H9 (cell line): ENCODE data around the gene HAGH. TPM values are rescaled to one million over a fixed set of nuclear protein-coding genes. Genes with fewer than 3 reads are reported as not detected.

Experiments used
- DNase-seq: peaks from one replicate; pipeline ENCODE4 v3.0.0-alpha.2; 2017
- H2AFZ ChIP-seq: one replicate; pipeline ENCODE4 v1.6.1; 2013; ENCODE audit warnings: mild to moderate bottlenecking, low read length, control low read depth, moderate library complexity
- H2AK5ac ChIP-seq: 2 replicates; pipeline ENCODE4 v1.6.1; 2013; ENCODE audit warnings: low read length, control low read depth, mixed read lengths; ENCODE audit not compliant: insufficient read length
- H2BK120ac ChIP-seq: one replicate; pipeline ENCODE4 v1.6.1; 2013; ENCODE audit warnings: low read depth, mild to moderate bottlenecking, low read length, control low read depth, inconsistent platforms; ENCODE audit not compliant: poor library complexity, severe bottlenecking
- H2BK12ac ChIP-seq: 2 replicates; pipeline ENCODE4 v1.6.1; 2013; ENCODE audit warnings: low read length, control low read depth, mixed read lengths, low read depth; ENCODE audit not compliant: insufficient read length
- H2BK15ac ChIP-seq: 2 replicates; pipeline ENCODE4 v1.6.1; 2013; ENCODE audit warnings: low read depth, low read length, control low read depth
- H2BK20ac ChIP-seq: one replicate; pipeline ENCODE4 v1.6.1; 2013; ENCODE audit warnings: low read depth, mild to moderate bottlenecking, low read length, control low read depth, inconsistent platforms; ENCODE audit not compliant: poor library complexity, severe bottlenecking
- H2BK5ac ChIP-seq: 2 replicates; pipeline ENCODE4 v1.6.1; 2013; ENCODE audit warnings: low read length, control low read depth, mixed read lengths; ENCODE audit not compliant: insufficient read length
- H3K14ac ChIP-seq: 2 replicates; pipeline ENCODE4 v1.6.1; 2013; ENCODE audit warnings: low read length, control low read depth; ENCODE audit not compliant: insufficient read depth
- H3K18ac ChIP-seq: 2 replicates; pipeline ENCODE4 v1.6.1; 2013; ENCODE audit warnings: low read depth, mild to moderate bottlenecking, mixed read lengths, low read length, control low read depth; ENCODE audit not compliant: insufficient read length
- H3K23ac ChIP-seq: 2 replicates; pipeline ENCODE4 v1.6.1; 2013; ENCODE audit warnings: low read length, control low read depth, mixed read lengths, low read depth; ENCODE audit not compliant: insufficient read length
- H3K23me2 ChIP-seq: 2 replicates; pipeline ENCODE4 v1.6.1; 2013; ENCODE audit warnings: low read depth, mild to moderate bottlenecking, mixed read lengths, low read length, control low read depth; ENCODE audit not compliant: insufficient read length, poor library complexity, severe bottlenecking
- H3K27ac ChIP-seq: 2 replicates; pipeline ENCODE4 v1.5.1; 2013; ENCODE audit warnings: low read length, control low read depth, mixed read lengths, low read depth; ENCODE audit not compliant: insufficient read length
- H3K27me3 ChIP-seq: 2 replicates; pipeline ENCODE4 v1.6.1; 2013; ENCODE audit warnings: low read length, control low read depth, inconsistent platforms; ENCODE audit not compliant: insufficient read depth
- H3K4ac ChIP-seq: 2 replicates; pipeline ENCODE4 v1.6.1; 2013; ENCODE audit warnings: low read depth, mild to moderate bottlenecking, control low read depth, inconsistent platforms, low read length, moderate library complexity
- H3K4me1 ChIP-seq: 2 replicates; pipeline ENCODE4 v1.6.1; 2013; ENCODE audit warnings: low read length, control low read depth, inconsistent platforms; ENCODE audit not compliant: insufficient read depth
- H3K4me2 ChIP-seq: 2 replicates; pipeline ENCODE4 v1.6.1; 2013; ENCODE audit warnings: low read length, control low read depth, mixed read lengths; ENCODE audit not compliant: insufficient read length, insufficient read depth
- H3K56ac ChIP-seq: 2 replicates; pipeline ENCODE4 v1.6.1; 2013; ENCODE audit warnings: low read depth, mild to moderate bottlenecking, mixed read lengths, low read length, control low read depth; ENCODE audit not compliant: insufficient read length
- H3K79me1 ChIP-seq: 2 replicates; pipeline ENCODE4 v1.6.1; 2013; ENCODE audit warnings: low read depth, mild to moderate bottlenecking, moderate library complexity, low read length, control low read depth, inconsistent platforms; ENCODE audit not compliant: insufficient read depth, poor library complexity, severe bottlenecking
- H3K79me2 ChIP-seq: 2 replicates; pipeline ENCODE4 v1.6.1; 2013; ENCODE audit warnings: low read length, control low read depth, inconsistent platforms; ENCODE audit not compliant: insufficient read depth
- H3K9ac ChIP-seq: 2 replicates; pipeline ENCODE4 v1.6.1; 2013; ENCODE audit warnings: low read length, control low read depth, mixed read lengths; ENCODE audit not compliant: insufficient read length; ENCODE audit errors: extremely low read depth
- H3K9me3 ChIP-seq: one replicate; pipeline ENCODE4 v1.6.1; 2013; ENCODE audit warnings: low read depth, low read length, inconsistent platforms; ENCODE audit not compliant: control insufficient read depth
- H3T11ph ChIP-seq: one replicate; pipeline ENCODE4 v1.6.1; 2013; ENCODE audit warnings: mild to moderate bottlenecking, low read length, control low read depth, inconsistent platforms
- H4K20me1 ChIP-seq: one replicate; pipeline ENCODE4 v1.6.1; 2013; ENCODE audit not compliant: control insufficient read depth, insufficient read length, insufficient read depth
- H4K5ac ChIP-seq: 2 replicates; pipeline ENCODE4 v1.6.1; 2013; ENCODE audit warnings: low read depth, mild to moderate bottlenecking, mixed read lengths, low read length, control low read depth; ENCODE audit not compliant: insufficient read length
- H4K8ac ChIP-seq: replicated peaks from 2 replicates; pipeline ENCODE4 v1.6.1; 2013; ENCODE audit warnings: low read length, control low read depth, mixed read lengths, low read depth; ENCODE audit not compliant: insufficient read length
- H4K91ac ChIP-seq: 2 replicates; pipeline ENCODE4 v1.6.1; 2013; ENCODE audit warnings: low read depth, mild to moderate bottlenecking, moderate library complexity, mixed read lengths, low read length, control low read depth; ENCODE audit not compliant: insufficient read length
- H3K27ac Mint-ChIP-seq, 3 experiments: 2 replicates in 2 of 3; 3 replicates in 1 of 3; pipeline ENCODE4 v1.8.0; 2020 to 2021; ENCODE audit warnings: mixed read lengths in 3 of 3, mild to moderate bottlenecking in 1 of 3, moderate library complexity in 1 of 3
- H3K27me3 Mint-ChIP-seq: 2 replicates; pipeline ENCODE4 v1.8.0; 2021; ENCODE audit warnings: low read depth, mild to moderate bottlenecking, moderate library complexity, mixed read lengths
- H3K36me3 Mint-ChIP-seq, 3 experiments: 2 replicates in 2 of 3; 3 replicates in 1 of 3; pipeline ENCODE4 v1.8.0; 2020 to 2021; ENCODE audit warnings: low read depth in 3 of 3, mixed read lengths in 3 of 3; ENCODE audit not compliant: insufficient read depth in 1 of 3
- H3K4me1 Mint-ChIP-seq, 2 experiments: 2 replicates each; pipeline ENCODE4 v1.8.0; 2020; ENCODE audit warnings: mixed read lengths in 2 of 2
- H3K4me3 Mint-ChIP-seq, 2 experiments: 2 replicates in 1 of 2; 3 replicates in 1 of 2; pipeline ENCODE4 v1.8.0; 2020 to 2021; ENCODE audit warnings: mild to moderate bottlenecking in 2 of 2, mixed read lengths in 2 of 2, moderate library complexity in 1 of 2
- H3K9me3 Mint-ChIP-seq, 2 experiments: 2 replicates in 1 of 2; 3 replicates in 1 of 2; pipeline ENCODE4 v1.8.0; 2020; ENCODE audit warnings: mild to moderate bottlenecking in 2 of 2, mixed read lengths in 2 of 2, moderate library complexity in 1 of 2
- CTCF ChIP-seq: fragments of 200-600 bp; sonication (generic); conservative IDR thresholded peaks from 3 replicates; pipeline ENCODE4 v1.8.0; 2021; ENCODE audit warnings: antibody characterized with exemption, mild to moderate bottlenecking
- WGBS: extraction: QIAGEN DNeasy Blood & Tissue Kit; methylation state at CpG from one replicate; pipeline ENCODE4 v1.1.7; 2013; ENCODE audit warnings: missing lambda C conversion rate, low lambda C conversion rate, mixed read lengths; ENCODE audit not compliant: insufficient read length; ENCODE audit errors: extremely low coverage; 5-methylcytosine and 5-hydroxymethylcytosine counted together
- total RNA-seq: library from RNA; stranded (reverse); gene quantifications from 2 replicates; pipeline ENCODE4 v1.2.1, GENCODE V29; 2021

HAGH gene
- total RNA-seq, 1 experiment from 2014 or later = 30.0 TPM

- Histone ChIP-seq H3K23me2 (no peaks in the 10 kb centered on the region), H2BK20ac (no peak overlapping the region), H3T11ph (no peak overlapping the region), H3K27ac (no peak overlapping the region), H2AFZ (no peak overlapping the region), H4K20me1 (no peaks in the 10 kb centered on the region), H3K9ac (no peak overlapping the region), H3K79me1 (peaks cover 2% of the 10 kb centered on the region), H2AK5ac (no peak overlapping the region), H4K91ac (no peak overlapping the region), H3K18ac (no peak overlapping the region), H3K4me2 (no peak overlapping the region), H3K27me3 (no peaks in the 10 kb centered on the region), H3K23ac (no peak overlapping the region), H3K4me1 (no peaks in the 10 kb centered on the region), H3K56ac (no peak overlapping the region), H3K9me3 (no peaks in the 10 kb centered on the region), H4K5ac (no peak overlapping the region), H3K4ac (no peak overlapping the region), H3K14ac (no peak overlapping the region), H2BK120ac (no peak overlapping the region), H2BK15ac (no peak overlapping the region), H2BK12ac (no peak overlapping the region), H2BK5ac (no peak overlapping the region), H3K79me2 (no peaks in the 10 kb centered on the region), H4K8ac (no peak overlapping the region)
- no peak for TF ChIP-seq CTCF
- Mint-ChIP-seq H3K27ac (no peak overlapping the region), H3K4me1 (peaks cover 2% of the 10 kb centered on the region in 2 experiments; a peak in 1 of 4 replicates), H3K9me3 (no peaks in the 10 kb centered on the region), H3K36me3 (no peaks in the 10 kb centered on the region; a peak in 2 of 7 replicates), H3K4me3 (no peak overlapping the region), H3K27me3 (peaks cover 13% of the 10 kb centered on the region)
- no CpG with 5 or more reads among the region's 5 CpGs for WGBS
- DNase-seq = no peak
Measured at GRCh38 chr16:1834096-1834495, 7.5 kb upstream of the HAGH start.
